T-cell (primary cell): Measurements from ENCODE around the gene NTM. TPM values are rescaled to one million over a fixed set of nuclear protein-coding genes. Genes with fewer than 3 reads are reported as not detected.

Source experiments
- ATAC-seq, 4 experiments: fragments of 200-7000 bp in 3 of 4; fragments of 150-1000 bp in 1 of 4; cut with Tn5 transposase; replicated peaks in 1 of 4; 1 replicate in 3 of 4; 2 replicates in 1 of 4; pipeline ENCODE4 v1.10.0; 2021; ENCODE audit warnings: moderate library complexity in 3 of 4, mild to moderate bottlenecking in 2 of 4, moderate number of reproducible peaks in 1 of 4
- CTCF ChIA-PET, 2 donors: fragments of 300-600 bp; sonication (Branson Sonifier 250); formaldehyde crosslinking; loops; one replicate each; lab custom pipeline; 2022; ENCODE audit warnings: antibody characterized with exemption in 2 of 2; lab: Charles Lee
- POLR2A ChIA-PET, 2 donors: fragments of 300-600 bp; sonication (Branson Sonifier 250); formaldehyde crosslinking; loops; one replicate each; lab custom pipeline; 2022; ENCODE audit warnings: antibody characterized with exemption in 2 of 2; lab: Charles Lee
- DNase-seq, 35 experiments: peaks; one replicate each; pipeline versions ENCODE4 v3.0.0 to v3.0.0-alpha.2; 2013 to 2023
- H3K27ac ChIP-seq: one replicate; pipeline ENCODE4 v1.5.1; 2013; ENCODE audit warnings: low read length
- H3K27me3 ChIP-seq, 2 experiments: replicated peaks in 1 of 2; 1 replicate in 1 of 2; 2 replicates in 1 of 2; pipeline versions ENCODE4 v1.6.1 to v1.7.0; 2013; ENCODE audit warnings: low read length in 1 of 2, mixed read lengths in 1 of 2; ENCODE audit not compliant: control insufficient read depth in 2 of 2, insufficient read depth in 2 of 2; ENCODE audit errors: extremely low read depth in 1 of 2
- H3K36me3 ChIP-seq, 2 donors: 1 replicate in 1 of 2; 2 replicates in 1 of 2; pipeline versions ENCODE4 v1.6.1 to v1.7.0; 2013; ENCODE audit warnings: low read length in 1 of 2; ENCODE audit not compliant: control insufficient read depth in 2 of 2, insufficient read depth in 1 of 2; ENCODE audit errors: extremely low read depth in 1 of 2
- H3K4me1 ChIP-seq, 2 experiments: 1 replicate in 1 of 2; 2 replicates in 1 of 2; pipeline versions ENCODE4 v1.6.1 to v1.7.0; 2013; ENCODE audit warnings: low read length in 2 of 2, mixed read lengths in 1 of 2; ENCODE audit not compliant: insufficient read depth in 2 of 2, control insufficient read depth in 1 of 2; ENCODE audit errors: extremely low read depth in 1 of 2
- H3K4me3 ChIP-seq, 2 donors: 1 replicate in 1 of 2; 2 replicates in 1 of 2; pipeline versions ENCODE4 v1.5.1 to v1.7.0; 2013; ENCODE audit warnings: mild to moderate bottlenecking in 2 of 2, low read length in 1 of 2, moderate library complexity in 1 of 2; ENCODE audit not compliant: control insufficient read depth in 1 of 2; ENCODE audit errors: extremely low read depth in 1 of 2
- H3K9me3 ChIP-seq: 2 replicates; pipeline ENCODE4 v1.7.0; 2013
- H3K27ac Mint-ChIP-seq, 2 donors: one replicate each; pipeline ENCODE4 v1.8.0; 2020 to 2021; ENCODE audit warnings: mild to moderate bottlenecking in 2 of 2, mixed read lengths in 2 of 2
- H3K27me3 Mint-ChIP-seq, 2 donors: one replicate each; pipeline ENCODE4 v1.8.0; 2021 to 2022; ENCODE audit warnings: mixed read lengths in 2 of 2
- H3K36me3 Mint-ChIP-seq: one replicate; pipeline ENCODE4 v1.8.0; 2021; ENCODE audit warnings: mixed read lengths
- H3K4me1 Mint-ChIP-seq, 3 donors: one replicate each; pipeline ENCODE4 v1.8.0; 2020 to 2022; ENCODE audit warnings: mixed read lengths in 3 of 3, mild to moderate bottlenecking in 1 of 3
- H3K4me3 Mint-ChIP-seq, 3 donors: one replicate each; pipeline ENCODE4 v1.8.0; 2020 to 2022; ENCODE audit warnings: mild to moderate bottlenecking in 3 of 3, mixed read lengths in 3 of 3, moderate library complexity in 3 of 3
- H3K9me3 Mint-ChIP-seq, 3 donors: one replicate each; pipeline ENCODE4 v1.8.0; 2020 to 2022; ENCODE audit warnings: mixed read lengths in 3 of 3
- WGBS: methylation state at CpG from one replicate; pipeline ENCODE4 v1.1.5; 2013; ENCODE audit warnings: missing lambda C conversion rate; ENCODE audit not compliant: insufficient coverage; 5-methylcytosine and 5-hydroxymethylcytosine counted together
- total RNA-seq, 35 experiments: library from RNA in 6 of 35; stranded (reverse) in 6 of 35; fragments of 120-200 nt in 1 of 35; gene quantifications; one replicate each; pipeline versions ENCODE4 v1.2.1 to v1.2.4 and lab custom pipeline; 2013 to 2026

NTM gene
- total RNA-seq, 5 donors from 2014 or later (not counting 1 experiment from before 2014, with no cell fraction given) = not detected

DNA sequence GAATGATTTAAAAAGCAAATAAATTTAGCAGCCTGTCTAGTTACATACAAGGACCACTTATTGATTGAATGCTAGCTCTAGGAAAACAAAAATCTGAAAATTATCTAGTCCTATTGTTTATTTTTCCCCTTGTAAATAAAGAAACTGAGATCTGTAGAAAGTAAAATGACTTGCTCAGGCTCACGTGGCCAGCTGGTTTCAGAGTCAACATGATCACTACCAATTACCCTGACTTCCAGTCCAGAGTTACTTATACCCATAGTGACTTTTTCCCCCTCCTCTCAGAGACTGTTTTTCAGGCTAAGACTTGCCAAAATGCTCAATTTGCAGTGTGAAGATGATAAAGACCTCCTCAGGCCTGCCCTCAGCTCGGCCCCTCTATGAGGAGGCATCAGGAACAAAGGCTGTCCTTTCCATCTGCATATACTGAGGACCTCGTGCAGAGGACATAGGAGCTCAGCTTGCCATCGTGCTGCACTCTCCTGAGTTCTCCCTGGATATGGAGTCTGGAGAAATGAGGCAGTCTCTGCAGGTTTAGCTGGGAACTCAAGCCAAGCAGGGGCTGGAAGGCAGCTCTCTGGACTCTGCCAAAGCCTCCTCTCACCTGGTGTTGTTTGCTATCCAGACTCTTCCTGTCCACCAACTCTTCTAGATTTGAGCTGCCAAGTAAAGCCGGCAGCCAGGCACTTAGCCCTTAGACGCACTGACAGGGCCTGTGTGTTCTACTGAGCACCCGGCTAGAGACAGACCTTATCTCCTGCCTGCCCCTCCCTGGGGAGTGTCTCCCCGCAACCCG lies 883.3 kb downstream of the NTM start:
- no peaks in the 10 kb centered on the region for H3K4me1 ChIP-seq
- POLR2A ChIA-PET = no interaction called here
- no peak overlapping the region for H3K27ac ChIP-seq
- H3K4me1 Mint-ChIP-seq = no peaks in the 10 kb centered on the region
- H3K36me3 ChIP-seq = no peaks in the 10 kb centered on the region
- no peak overlapping the region for H3K4me3 ChIP-seq
- H3K9me3 ChIP-seq = no peaks in the 10 kb centered on the region
- H3K27me3 ChIP-seq = no peaks in the 10 kb centered on the region
- WGBS = 69% methylated on average over 8 of the region's 9 CpGs
- no peak overlapping the region for H3K4me3 Mint-ChIP-seq
- CTCF ChIA-PET = no interaction called here
- no peaks in the 10 kb centered on the region for H3K27me3 Mint-ChIP-seq
- no peak for DNase-seq
- peaks cover 0 to 2% (median 0%) of the 10 kb centered on the region in 3 donors for H3K9me3 Mint-ChIP-seq
- no peaks in the 10 kb centered on the region for H3K36me3 Mint-ChIP-seq
- no peak for ATAC-seq
- H3K27ac Mint-ChIP-seq = no peak overlapping the region

DNA sequence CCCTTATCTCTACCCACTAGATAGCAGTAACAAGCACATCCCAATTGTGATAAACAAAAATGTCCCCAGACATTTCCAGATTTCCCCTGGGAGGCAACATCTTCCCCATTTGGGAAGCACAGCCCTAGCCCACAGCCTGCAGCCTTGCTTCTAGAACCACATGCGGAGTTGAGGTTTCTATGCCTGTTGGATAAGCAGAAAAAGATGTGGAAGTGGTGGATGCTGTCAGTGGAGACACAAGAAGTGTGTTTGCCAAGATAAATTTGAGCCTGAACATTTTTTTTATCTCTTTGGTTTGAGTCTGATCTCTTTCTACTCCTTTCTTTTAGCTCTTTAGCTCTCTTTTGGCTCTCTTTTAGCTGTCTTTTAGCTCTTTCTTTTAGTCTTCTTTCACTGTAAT lies 884.5 kb downstream of the NTM start:
- Histone ChIP-seq H3K27me3 (peaks cover 0 to 3% of the 10 kb centered on the region in 2 experiments), H3K4me1 (no peaks in the 10 kb centered on the region), H3K27ac (no peak overlapping the region), H3K4me3 (no peak overlapping the region), H3K36me3 (no peaks in the 10 kb centered on the region), H3K9me3 (no peaks in the 10 kb centered on the region)
- H3K9me3 Mint-ChIP-seq = peaks cover 0 to 2% (median 0%) of the 10 kb centered on the region in 3 donors
- WGBS = 100% methylated on average over 1 of the region's 1 CpG
- H3K4me3 Mint-ChIP-seq = no peak overlapping the region
- DNase-seq (no peak), ATAC-seq (no peak)
- CTCF ChIA-PET = interaction anchor here in 1 of 2 donors (0.6 kb wide), 1 partner anchor 84 kb away, joined by 3 read pairs; no protein-coding TSS in a partner anchor
- no peak overlapping the region for H3K27ac Mint-ChIP-seq
- no peaks in the 10 kb centered on the region for H3K27me3 Mint-ChIP-seq
- no peaks in the 10 kb centered on the region for H3K4me1 Mint-ChIP-seq
- H3K36me3 Mint-ChIP-seq = no peaks in the 10 kb centered on the region
- POLR2A ChIA-PET = no interaction called here

DNA sequence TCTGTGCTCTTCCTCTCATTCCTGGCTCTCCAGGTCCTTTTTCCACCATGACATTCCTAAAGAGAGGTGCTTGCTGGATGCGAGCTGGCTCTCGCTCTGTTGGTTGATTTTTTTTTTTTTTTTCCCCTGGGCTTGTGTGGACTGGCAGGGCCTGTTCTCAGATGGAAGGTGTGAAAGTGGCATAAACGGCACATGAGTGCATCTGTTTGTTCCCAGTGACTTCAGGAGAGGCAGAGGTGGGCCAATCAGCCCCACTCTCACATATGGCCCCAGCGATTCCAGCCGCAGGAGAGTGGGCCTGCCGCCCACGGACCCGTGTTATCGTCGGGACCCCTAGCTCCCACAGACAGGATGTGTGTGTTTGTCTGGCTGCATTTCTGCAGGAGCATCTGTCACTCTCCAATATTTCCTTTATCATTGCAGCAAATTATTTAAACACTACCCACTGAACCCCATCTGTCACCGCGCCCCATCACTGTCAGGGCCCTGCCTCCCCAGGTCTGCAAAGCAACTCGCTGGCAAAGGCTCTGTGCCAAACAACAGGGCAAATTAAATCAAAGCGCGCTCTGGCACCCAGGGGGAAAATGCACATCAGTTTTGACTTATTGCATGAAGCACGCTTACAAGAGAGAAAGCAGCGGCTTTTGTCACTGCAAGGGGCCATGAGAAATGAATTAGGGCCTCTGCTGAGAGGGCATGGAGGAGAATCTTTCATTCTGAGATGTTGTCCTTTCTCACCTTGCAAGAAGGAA lies 886.3 kb downstream of the NTM start:
- Histone ChIP-seq H3K4me1 (no peaks in the 10 kb centered on the region), H3K9me3 (no peaks in the 10 kb centered on the region), H3K27ac (no peak overlapping the region), H3K4me3 (no peak overlapping the region), H3K36me3 (no peaks in the 10 kb centered on the region), H3K27me3 (peaks cover 0 to 3% of the 10 kb centered on the region in 2 experiments)
- no peaks in the 10 kb centered on the region for H3K36me3 Mint-ChIP-seq
- 93% methylated on average over 7 of the region's 17 CpGs for WGBS
- no peak for ATAC-seq
- no peak overlapping the region for H3K27ac Mint-ChIP-seq
- no peaks in the 10 kb centered on the region for H3K27me3 Mint-ChIP-seq
- H3K4me3 Mint-ChIP-seq = no peak overlapping the region
- H3K9me3 Mint-ChIP-seq = peaks cover 0 to 2% (median 0%) of the 10 kb centered on the region in 3 donors
- POLR2A ChIA-PET = no interaction called here
- H3K4me1 Mint-ChIP-seq = no peaks in the 10 kb centered on the region
- DNase-seq = no peak
- CTCF ChIA-PET = no interaction called here

DNA sequence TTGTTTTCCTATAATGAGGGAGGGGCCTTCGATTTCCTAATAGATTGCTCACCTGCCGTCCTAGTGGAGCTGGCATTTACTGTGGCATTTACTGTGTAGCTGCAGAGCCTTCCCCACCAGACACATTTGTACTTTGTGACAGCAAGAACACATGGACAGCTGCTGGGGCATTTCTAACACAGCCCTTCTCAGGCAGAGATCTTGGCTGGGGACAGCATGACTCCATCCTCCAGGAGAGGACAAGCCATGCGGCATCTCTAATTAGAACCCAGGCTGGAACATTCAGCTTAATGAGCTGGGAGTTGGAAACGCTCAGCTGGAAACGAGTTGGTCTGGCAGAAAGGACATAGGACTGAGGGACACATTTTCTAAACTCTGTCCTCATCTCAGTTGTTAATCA lies 887.5 kb downstream of the NTM start:
- H3K9me3 ChIP-seq = no peaks in the 10 kb centered on the region
- H3K27me3 Mint-ChIP-seq = no peaks in the 10 kb centered on the region
- POLR2A ChIA-PET = no interaction called here
- no peaks in the 10 kb centered on the region for H3K4me1 Mint-ChIP-seq
- no peaks in the 10 kb centered on the region for H3K9me3 Mint-ChIP-seq
- H3K27me3 ChIP-seq = peaks cover 0 to 3% of the 10 kb centered on the region in 2 experiments
- no peak for ATAC-seq
- no peak overlapping the region for H3K4me3 ChIP-seq
- no peak overlapping the region for H3K27ac ChIP-seq
- H3K36me3 Mint-ChIP-seq = no peaks in the 10 kb centered on the region
- no peaks in the 10 kb centered on the region for H3K4me1 ChIP-seq
- WGBS = 80% methylated on average over 1 of the region's 5 CpGs
- H3K36me3 ChIP-seq = no peaks in the 10 kb centered on the region
- CTCF ChIA-PET = no interaction called here
- no peak for DNase-seq
- H3K4me3 Mint-ChIP-seq = no peak overlapping the region
- H3K27ac Mint-ChIP-seq = no peak overlapping the region

DNA sequence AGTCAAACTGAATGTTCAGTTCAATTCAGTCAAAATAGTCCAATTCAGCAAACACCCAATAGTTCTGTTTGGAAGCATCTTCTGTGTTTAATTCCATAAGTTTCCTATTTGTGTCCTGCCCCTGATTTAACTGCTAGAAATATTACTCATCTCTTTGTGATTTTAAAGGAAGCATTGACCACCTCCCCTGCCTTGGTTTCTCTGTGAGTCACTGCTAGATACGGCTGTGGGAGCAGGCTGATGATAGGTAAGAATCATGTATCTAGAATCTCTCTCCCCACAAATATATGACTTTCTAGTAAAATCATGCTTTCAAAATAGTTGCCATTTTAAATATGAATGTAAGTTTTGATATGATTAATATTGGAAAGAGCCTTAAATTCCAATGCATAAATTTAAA lies 888.5 kb downstream of the NTM start:
- Histone ChIP-seq H3K4me1 (no peaks in the 10 kb centered on the region), H3K9me3 (no peaks in the 10 kb centered on the region), H3K27ac (no peak overlapping the region), H3K4me3 (no peak overlapping the region), H3K36me3 (no peaks in the 10 kb centered on the region), H3K27me3 (peaks cover 0 to 3% of the 10 kb centered on the region in 2 experiments)
- H3K9me3 Mint-ChIP-seq = peaks cover 0 to 7% (median 0%) of the 10 kb centered on the region in 3 donors
- no CpG with 5 or more reads among the region's 1 CpG for WGBS
- H3K4me3 Mint-ChIP-seq = no peak overlapping the region
- POLR2A ChIA-PET = no interaction called here
- H3K36me3 Mint-ChIP-seq = no peaks in the 10 kb centered on the region
- H3K27me3 Mint-ChIP-seq = no peaks in the 10 kb centered on the region
- DNase-seq (no peak), ATAC-seq (no peak)
- CTCF ChIA-PET = no interaction called here
- H3K27ac Mint-ChIP-seq = no peak overlapping the region
- H3K4me1 Mint-ChIP-seq = no peaks in the 10 kb centered on the region

DNA sequence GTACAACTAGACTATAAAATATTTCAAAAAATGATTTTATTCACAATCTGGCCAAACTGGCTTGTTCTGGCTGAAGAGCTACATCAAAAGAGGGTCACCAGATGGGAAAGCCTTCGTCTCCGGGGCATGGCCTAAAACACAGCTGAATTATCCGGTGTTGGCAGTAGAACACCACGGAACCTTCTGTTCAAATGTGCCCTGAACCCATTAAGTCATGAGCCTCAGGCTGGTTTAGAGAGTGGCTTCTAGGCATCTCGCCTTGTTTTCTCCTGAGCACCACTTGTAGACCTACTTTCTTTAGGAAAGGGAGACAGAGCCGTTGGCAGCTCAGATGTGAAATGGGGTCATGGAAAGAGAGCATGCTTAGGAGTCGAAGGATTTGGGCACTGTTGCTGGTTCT lies 890.2 kb downstream of the NTM start:
- ATAC-seq (no peak), DNase-seq (no peak)
- Mint-ChIP-seq H3K27me3 (no peaks in the 10 kb centered on the region), H3K4me1 (no peaks in the 10 kb centered on the region), H3K27ac (no peak overlapping the region), H3K36me3 (no peaks in the 10 kb centered on the region), H3K4me3 (no peak overlapping the region), H3K9me3 (peaks cover 0 to 7% (median 0%) of the 10 kb centered on the region in 3 donors)
- Histone ChIP-seq H3K27me3 (peaks cover 0 to 3% of the 10 kb centered on the region in 2 experiments), H3K36me3 (no peaks in the 10 kb centered on the region), H3K4me3 (no peak overlapping the region), H3K27ac (no peak overlapping the region), H3K4me1 (no peaks in the 10 kb centered on the region), H3K9me3 (no peaks in the 10 kb centered on the region)
- 83% methylated on average over 7 of the region's 7 CpGs for WGBS
- CTCF ChIA-PET = no interaction called here
- POLR2A ChIA-PET = no interaction called here
